H9 (cell line): ENCODE data around the gene DCDC2C. TPM values are rescaled to one million over a fixed set of nuclear protein-coding genes. Genes with fewer than 3 reads are reported as not detected.

Experiments used
- DNase-seq: peaks from one replicate; pipeline ENCODE4 v3.0.0-alpha.2; 2017
- H2AFZ ChIP-seq: one replicate; pipeline ENCODE4 v1.6.1; 2013; ENCODE audit warnings: mild to moderate bottlenecking, low read length, control low read depth, moderate library complexity
- H2AK5ac ChIP-seq: 2 replicates; pipeline ENCODE4 v1.6.1; 2013; ENCODE audit warnings: low read length, control low read depth, mixed read lengths; ENCODE audit not compliant: insufficient read length
- H2BK120ac ChIP-seq: one replicate; pipeline ENCODE4 v1.6.1; 2013; ENCODE audit warnings: low read depth, mild to moderate bottlenecking, low read length, control low read depth, inconsistent platforms; ENCODE audit not compliant: poor library complexity, severe bottlenecking
- H2BK12ac ChIP-seq: 2 replicates; pipeline ENCODE4 v1.6.1; 2013; ENCODE audit warnings: low read length, control low read depth, mixed read lengths, low read depth; ENCODE audit not compliant: insufficient read length
- H2BK15ac ChIP-seq: 2 replicates; pipeline ENCODE4 v1.6.1; 2013; ENCODE audit warnings: low read depth, low read length, control low read depth
- H2BK20ac ChIP-seq: one replicate; pipeline ENCODE4 v1.6.1; 2013; ENCODE audit warnings: low read depth, mild to moderate bottlenecking, low read length, control low read depth, inconsistent platforms; ENCODE audit not compliant: poor library complexity, severe bottlenecking
- H2BK5ac ChIP-seq: 2 replicates; pipeline ENCODE4 v1.6.1; 2013; ENCODE audit warnings: low read length, control low read depth, mixed read lengths; ENCODE audit not compliant: insufficient read length
- H3K14ac ChIP-seq: 2 replicates; pipeline ENCODE4 v1.6.1; 2013; ENCODE audit warnings: low read length, control low read depth; ENCODE audit not compliant: insufficient read depth
- H3K18ac ChIP-seq: 2 replicates; pipeline ENCODE4 v1.6.1; 2013; ENCODE audit warnings: low read depth, mild to moderate bottlenecking, mixed read lengths, low read length, control low read depth; ENCODE audit not compliant: insufficient read length
- H3K23ac ChIP-seq: 2 replicates; pipeline ENCODE4 v1.6.1; 2013; ENCODE audit warnings: low read length, control low read depth, mixed read lengths, low read depth; ENCODE audit not compliant: insufficient read length
- H3K23me2 ChIP-seq: 2 replicates; pipeline ENCODE4 v1.6.1; 2013; ENCODE audit warnings: low read depth, mild to moderate bottlenecking, mixed read lengths, low read length, control low read depth; ENCODE audit not compliant: insufficient read length, poor library complexity, severe bottlenecking
- H3K27ac ChIP-seq: 2 replicates; pipeline ENCODE4 v1.5.1; 2013; ENCODE audit warnings: low read length, control low read depth, mixed read lengths, low read depth; ENCODE audit not compliant: insufficient read length
- H3K27me3 ChIP-seq: 2 replicates; pipeline ENCODE4 v1.6.1; 2013; ENCODE audit warnings: low read length, control low read depth, inconsistent platforms; ENCODE audit not compliant: insufficient read depth
- H3K4ac ChIP-seq: 2 replicates; pipeline ENCODE4 v1.6.1; 2013; ENCODE audit warnings: low read depth, mild to moderate bottlenecking, control low read depth, inconsistent platforms, low read length, moderate library complexity
- H3K4me1 ChIP-seq: 2 replicates; pipeline ENCODE4 v1.6.1; 2013; ENCODE audit warnings: low read length, control low read depth, inconsistent platforms; ENCODE audit not compliant: insufficient read depth
- H3K4me2 ChIP-seq: 2 replicates; pipeline ENCODE4 v1.6.1; 2013; ENCODE audit warnings: low read length, control low read depth, mixed read lengths; ENCODE audit not compliant: insufficient read length, insufficient read depth
- H3K56ac ChIP-seq: 2 replicates; pipeline ENCODE4 v1.6.1; 2013; ENCODE audit warnings: low read depth, mild to moderate bottlenecking, mixed read lengths, low read length, control low read depth; ENCODE audit not compliant: insufficient read length
- H3K79me1 ChIP-seq: 2 replicates; pipeline ENCODE4 v1.6.1; 2013; ENCODE audit warnings: low read depth, mild to moderate bottlenecking, moderate library complexity, low read length, control low read depth, inconsistent platforms; ENCODE audit not compliant: insufficient read depth, poor library complexity, severe bottlenecking
- H3K79me2 ChIP-seq: 2 replicates; pipeline ENCODE4 v1.6.1; 2013; ENCODE audit warnings: low read length, control low read depth, inconsistent platforms; ENCODE audit not compliant: insufficient read depth
- H3K9ac ChIP-seq: 2 replicates; pipeline ENCODE4 v1.6.1; 2013; ENCODE audit warnings: low read length, control low read depth, mixed read lengths; ENCODE audit not compliant: insufficient read length; ENCODE audit errors: extremely low read depth
- H3K9me3 ChIP-seq: one replicate; pipeline ENCODE4 v1.6.1; 2013; ENCODE audit warnings: low read depth, low read length, inconsistent platforms; ENCODE audit not compliant: control insufficient read depth
- H3T11ph ChIP-seq: one replicate; pipeline ENCODE4 v1.6.1; 2013; ENCODE audit warnings: mild to moderate bottlenecking, low read length, control low read depth, inconsistent platforms
- H4K20me1 ChIP-seq: one replicate; pipeline ENCODE4 v1.6.1; 2013; ENCODE audit not compliant: control insufficient read depth, insufficient read length, insufficient read depth
- H4K5ac ChIP-seq: 2 replicates; pipeline ENCODE4 v1.6.1; 2013; ENCODE audit warnings: low read depth, mild to moderate bottlenecking, mixed read lengths, low read length, control low read depth; ENCODE audit not compliant: insufficient read length
- H4K8ac ChIP-seq: replicated peaks from 2 replicates; pipeline ENCODE4 v1.6.1; 2013; ENCODE audit warnings: low read length, control low read depth, mixed read lengths, low read depth; ENCODE audit not compliant: insufficient read length
- H4K91ac ChIP-seq: 2 replicates; pipeline ENCODE4 v1.6.1; 2013; ENCODE audit warnings: low read depth, mild to moderate bottlenecking, moderate library complexity, mixed read lengths, low read length, control low read depth; ENCODE audit not compliant: insufficient read length
- H3K27ac Mint-ChIP-seq, 3 experiments: 2 replicates in 2 of 3; 3 replicates in 1 of 3; pipeline ENCODE4 v1.8.0; 2020 to 2021; ENCODE audit warnings: mixed read lengths in 3 of 3, mild to moderate bottlenecking in 1 of 3, moderate library complexity in 1 of 3
- H3K27me3 Mint-ChIP-seq: 2 replicates; pipeline ENCODE4 v1.8.0; 2021; ENCODE audit warnings: low read depth, mild to moderate bottlenecking, moderate library complexity, mixed read lengths
- H3K36me3 Mint-ChIP-seq, 3 experiments: 2 replicates in 2 of 3; 3 replicates in 1 of 3; pipeline ENCODE4 v1.8.0; 2020 to 2021; ENCODE audit warnings: low read depth in 3 of 3, mixed read lengths in 3 of 3; ENCODE audit not compliant: insufficient read depth in 1 of 3
- H3K4me1 Mint-ChIP-seq, 2 experiments: 2 replicates each; pipeline ENCODE4 v1.8.0; 2020; ENCODE audit warnings: mixed read lengths in 2 of 2
- H3K4me3 Mint-ChIP-seq, 2 experiments: 2 replicates in 1 of 2; 3 replicates in 1 of 2; pipeline ENCODE4 v1.8.0; 2020 to 2021; ENCODE audit warnings: mild to moderate bottlenecking in 2 of 2, mixed read lengths in 2 of 2, moderate library complexity in 1 of 2
- H3K9me3 Mint-ChIP-seq, 2 experiments: 2 replicates in 1 of 2; 3 replicates in 1 of 2; pipeline ENCODE4 v1.8.0; 2020; ENCODE audit warnings: mild to moderate bottlenecking in 2 of 2, mixed read lengths in 2 of 2, moderate library complexity in 1 of 2
- WGBS: extraction: QIAGEN DNeasy Blood & Tissue Kit; methylation state at CpG from one replicate; pipeline ENCODE4 v1.1.7; 2013; ENCODE audit warnings: missing lambda C conversion rate, low lambda C conversion rate, mixed read lengths; ENCODE audit not compliant: insufficient read length; ENCODE audit errors: extremely low coverage; 5-methylcytosine and 5-hydroxymethylcytosine counted together
- total RNA-seq: library from RNA; stranded (reverse); gene quantifications from 2 replicates; pipeline ENCODE4 v1.2.1, GENCODE V29; 2021
- TF ChIP-seq, protein P1 (sequence below): fragments of 200-600 bp; sonication (generic); conservative IDR thresholded peaks from 3 replicates; pipeline ENCODE4 v1.8.0; 2021; ENCODE audit warnings: antibody characterized with exemption, mild to moderate bottlenecking

DCDC2C gene
- total RNA-seq, 1 experiment from 2014 or later, result not detected

DNA sequence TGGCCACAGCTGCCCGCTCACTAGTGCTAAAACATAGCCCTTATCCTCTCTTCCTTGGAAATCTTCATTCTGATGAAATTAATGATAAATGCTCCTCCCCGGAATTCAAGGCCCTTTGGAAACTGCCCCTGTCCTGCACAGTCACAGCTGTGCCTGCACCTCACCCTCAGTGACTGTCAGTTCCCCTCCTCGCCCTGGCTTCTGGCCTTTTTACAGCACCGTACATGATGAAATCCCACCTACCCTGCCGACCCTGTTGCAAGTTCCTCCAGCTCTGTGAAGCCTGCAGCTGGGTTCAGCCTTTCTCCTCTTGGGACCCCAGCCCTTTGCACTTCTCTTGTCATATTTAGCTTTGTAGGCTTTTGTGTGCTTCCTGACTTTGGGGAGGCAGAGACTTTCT is 48.4 kb downstream of the DCDC2C start:
- H2BK12ac ChIP-seq, result no peak overlapping the region
- peak overlapping the region in 1 of 3 experiments; percentile 65; a peak in 2 of 7 replicates for H3K27ac Mint-ChIP-seq

More for the DNA sequence above, 48.4 kb downstream of the DCDC2C start:
- Mint-ChIP-seq H3K27me3 (peaks cover 6% of the 10 kb centered on the region), H3K9me3 (peaks cover 2 to 3% of the 10 kb centered on the region in 2 experiments; a peak in 2 of 5 replicates), H3K4me1 (peaks cover 11 to 15% of the 10 kb centered on the region in 2 experiments), H3K4me3 (no peak overlapping the region), H3K36me3 (no peaks in the 10 kb centered on the region)
- no peak overlapping the region for H3K14ac ChIP-seq
- no peaks in the 10 kb centered on the region for H3K79me2 ChIP-seq
- no peak overlapping the region for H2BK15ac ChIP-seq
- no peaks in the 10 kb centered on the region; the same call in 1 of the 2 replicates for H3K4me1 ChIP-seq
- H3K18ac ChIP-seq, result no peak overlapping the region
- no CpG with 5 or more reads among the region's 5 CpGs for WGBS
- no peaks in the 10 kb centered on the region for H4K20me1 ChIP-seq
- no peak overlapping the region for H3K56ac ChIP-seq
- TF ChIP-seq, protein P1, sequence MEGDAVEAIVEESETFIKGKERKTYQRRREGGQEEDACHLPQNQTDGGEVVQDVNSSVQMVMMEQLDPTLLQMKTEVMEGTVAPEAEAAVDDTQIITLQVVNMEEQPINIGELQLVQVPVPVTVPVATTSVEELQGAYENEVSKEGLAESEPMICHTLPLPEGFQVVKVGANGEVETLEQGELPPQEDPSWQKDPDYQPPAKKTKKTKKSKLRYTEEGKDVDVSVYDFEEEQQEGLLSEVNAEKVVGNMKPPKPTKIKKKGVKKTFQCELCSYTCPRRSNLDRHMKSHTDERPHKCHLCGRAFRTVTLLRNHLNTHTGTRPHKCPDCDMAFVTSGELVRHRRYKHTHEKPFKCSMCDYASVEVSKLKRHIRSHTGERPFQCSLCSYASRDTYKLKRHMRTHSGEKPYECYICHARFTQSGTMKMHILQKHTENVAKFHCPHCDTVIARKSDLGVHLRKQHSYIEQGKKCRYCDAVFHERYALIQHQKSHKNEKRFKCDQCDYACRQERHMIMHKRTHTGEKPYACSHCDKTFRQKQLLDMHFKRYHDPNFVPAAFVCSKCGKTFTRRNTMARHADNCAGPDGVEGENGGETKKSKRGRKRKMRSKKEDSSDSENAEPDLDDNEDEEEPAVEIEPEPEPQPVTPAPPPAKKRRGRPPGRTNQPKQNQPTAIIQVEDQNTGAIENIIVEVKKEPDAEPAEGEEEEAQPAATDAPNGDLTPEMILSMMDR, result no peak
- H2AFZ ChIP-seq, result no peak overlapping the region
- H4K5ac ChIP-seq, result no peak overlapping the region
- H3K27me3 ChIP-seq, result no peaks in the 10 kb centered on the region
- H3T11ph ChIP-seq, result no peak overlapping the region
- H2BK120ac ChIP-seq, result no peak overlapping the region
- H2AK5ac ChIP-seq, result no peak overlapping the region
- no peak overlapping the region for H3K4me2 ChIP-seq
- no peaks in the 10 kb centered on the region for H3K79me1 ChIP-seq
- no peak overlapping the region for H2BK20ac ChIP-seq
- H4K8ac ChIP-seq, result no peak overlapping the region
- no peaks in the 10 kb centered on the region for H3K23me2 ChIP-seq
- no peak overlapping the region for H3K4ac ChIP-seq
- no peak overlapping the region for H3K27ac ChIP-seq
- H2BK5ac ChIP-seq, result no peak overlapping the region
- peak; percentile 18 for DNase-seq
- H3K23ac ChIP-seq, result no peak overlapping the region
- no peak overlapping the region for H3K9ac ChIP-seq
- H4K91ac ChIP-seq, result no peak overlapping the region
- H3K9me3 ChIP-seq, result no peaks in the 10 kb centered on the region
